AG10803 (cell line): Measurements from ENCODE around the gene SLC2A13.

ENCODE experiments used
- DNase-seq: peaks from one replicate; pipeline ENCODE4 v3.0.0; 2010; ENCODE audit warnings: low read depth
- H3K4me3 ChIP-seq: 2 replicates; pipeline ENCODE4 v1.5.1; 2011; ENCODE audit warnings: mild to moderate bottlenecking, low read length, control low read depth
- TF ChIP-seq, protein P1 (sequence below): conservative IDR thresholded peaks from 2 replicates; pipeline ENCODE4 v1.5.1; 2011; ENCODE audit warnings: mild to moderate bottlenecking, low read length, control low read depth, inconsistent platforms

Gene SLC2A13

DNA sequence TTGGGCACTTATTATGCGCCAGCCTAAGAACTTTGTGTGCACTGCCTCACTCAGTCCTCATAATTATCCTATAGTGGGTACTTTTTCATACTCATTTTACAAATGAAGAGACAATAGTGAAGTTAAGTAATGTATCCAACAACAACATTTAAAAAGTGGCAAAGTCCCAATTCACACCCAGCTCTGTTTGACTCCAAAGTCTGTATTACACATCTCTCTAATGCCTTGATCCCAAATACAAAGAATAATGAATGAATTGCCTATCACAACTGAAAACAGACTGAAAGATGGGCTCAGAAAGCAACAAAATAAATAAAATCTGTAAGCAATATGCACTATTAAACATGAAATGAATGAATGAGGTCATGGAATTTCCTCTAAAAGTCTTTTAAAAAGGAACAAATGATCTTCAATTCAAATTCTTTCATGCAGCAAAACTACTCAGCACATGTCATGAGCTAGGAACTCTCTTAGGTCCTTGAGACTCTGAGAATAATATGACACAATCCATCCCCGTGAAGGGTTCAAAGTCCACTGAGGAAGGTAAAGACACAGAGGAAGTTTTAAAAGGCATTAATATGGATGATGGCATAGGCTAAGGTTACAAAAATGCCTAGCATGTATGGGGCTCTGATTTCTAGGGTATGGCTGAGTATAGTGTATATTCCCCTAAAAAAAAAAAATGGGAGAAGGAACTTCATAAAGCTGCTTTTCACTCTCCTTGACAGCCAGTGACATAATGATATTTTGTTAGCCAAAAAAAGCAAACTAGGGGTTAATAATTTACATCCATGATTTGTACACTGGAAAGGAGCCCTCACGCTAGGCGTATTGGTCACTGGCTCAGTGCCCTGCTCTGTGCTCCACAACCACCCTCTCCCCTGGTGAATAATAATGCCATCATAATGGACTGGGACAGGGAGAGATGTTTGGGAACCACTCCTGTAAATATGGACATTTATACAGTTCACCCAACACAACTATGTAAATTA is 103.4 kb downstream of the SLC2A13 start:
- no peak for DNase-seq
- H3K4me3 ChIP-seq: no peak overlapping the region
- TF ChIP-seq, protein P1, sequence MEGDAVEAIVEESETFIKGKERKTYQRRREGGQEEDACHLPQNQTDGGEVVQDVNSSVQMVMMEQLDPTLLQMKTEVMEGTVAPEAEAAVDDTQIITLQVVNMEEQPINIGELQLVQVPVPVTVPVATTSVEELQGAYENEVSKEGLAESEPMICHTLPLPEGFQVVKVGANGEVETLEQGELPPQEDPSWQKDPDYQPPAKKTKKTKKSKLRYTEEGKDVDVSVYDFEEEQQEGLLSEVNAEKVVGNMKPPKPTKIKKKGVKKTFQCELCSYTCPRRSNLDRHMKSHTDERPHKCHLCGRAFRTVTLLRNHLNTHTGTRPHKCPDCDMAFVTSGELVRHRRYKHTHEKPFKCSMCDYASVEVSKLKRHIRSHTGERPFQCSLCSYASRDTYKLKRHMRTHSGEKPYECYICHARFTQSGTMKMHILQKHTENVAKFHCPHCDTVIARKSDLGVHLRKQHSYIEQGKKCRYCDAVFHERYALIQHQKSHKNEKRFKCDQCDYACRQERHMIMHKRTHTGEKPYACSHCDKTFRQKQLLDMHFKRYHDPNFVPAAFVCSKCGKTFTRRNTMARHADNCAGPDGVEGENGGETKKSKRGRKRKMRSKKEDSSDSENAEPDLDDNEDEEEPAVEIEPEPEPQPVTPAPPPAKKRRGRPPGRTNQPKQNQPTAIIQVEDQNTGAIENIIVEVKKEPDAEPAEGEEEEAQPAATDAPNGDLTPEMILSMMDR: no peak

DNA sequence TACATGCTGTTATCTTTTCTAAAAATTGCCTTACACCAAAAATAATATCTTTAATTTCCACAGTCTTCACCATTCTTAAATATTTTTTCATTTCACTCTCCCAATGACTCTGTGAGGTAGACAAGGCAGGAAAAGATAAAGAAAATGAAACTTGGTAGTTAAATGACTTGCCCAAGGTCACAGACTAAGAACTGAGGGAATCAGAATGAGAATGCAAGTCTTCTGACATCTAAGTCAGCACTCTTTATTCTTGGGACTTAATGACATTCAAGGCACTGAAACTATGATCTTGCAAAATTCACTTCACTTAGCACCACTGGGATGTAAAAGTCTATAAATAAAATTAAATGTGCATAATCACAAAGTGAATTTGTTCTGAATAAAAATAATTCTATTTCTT is 104.5 kb downstream of the SLC2A13 start:
- TF ChIP-seq, protein P1: no peak
- H3K4me3 ChIP-seq: no peak overlapping the region
- no peak for DNase-seq

DNA sequence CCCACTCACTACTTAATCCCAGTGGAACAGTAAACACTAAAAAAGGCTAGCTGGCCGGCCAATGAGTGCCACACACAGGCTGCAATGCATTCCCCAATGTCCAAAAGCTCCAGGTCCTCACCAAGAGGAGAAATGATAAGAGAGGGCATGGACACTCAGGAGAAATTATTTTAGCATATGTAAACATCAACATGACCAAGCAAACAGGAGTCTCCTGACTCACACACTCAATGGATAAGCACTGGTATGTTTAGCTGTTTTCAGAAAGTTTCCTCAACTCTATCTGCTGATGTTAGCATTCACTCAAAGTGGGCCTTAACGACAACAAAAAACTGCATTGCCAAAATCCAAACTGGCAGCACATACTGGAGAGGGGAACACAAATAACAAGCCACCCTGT is 105.0 kb downstream of the SLC2A13 start:
- TF ChIP-seq, protein P1: no peak

DNA sequence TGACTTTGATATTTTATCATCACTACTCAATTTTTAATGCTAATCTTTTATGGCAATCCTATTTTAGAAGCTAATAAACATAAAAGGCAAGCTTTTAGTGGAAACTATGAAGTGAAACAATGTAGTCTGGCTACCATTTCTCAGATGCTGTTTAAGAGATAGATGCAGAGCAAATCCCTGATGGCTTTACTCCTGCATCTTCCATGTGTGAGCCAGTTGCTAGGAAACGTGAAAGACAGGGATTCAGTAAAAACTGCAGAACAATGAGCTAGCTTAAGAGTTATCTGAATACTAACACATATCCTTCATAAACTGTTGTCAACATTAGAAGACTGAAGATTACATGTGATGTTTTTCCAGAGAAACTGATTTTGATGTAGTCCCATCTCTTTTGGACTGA is 112.6 kb downstream of the SLC2A13 start:
- TF ChIP-seq, protein P1: no peak
- H3K4me3 ChIP-seq: no peak overlapping the region
- DNase-seq: no peak

More for the DNA sequence above, 105.0 kb downstream of the SLC2A13 start:
- DNase-seq: no peak
- H3K4me3 ChIP-seq: no peak overlapping the region

DNA sequence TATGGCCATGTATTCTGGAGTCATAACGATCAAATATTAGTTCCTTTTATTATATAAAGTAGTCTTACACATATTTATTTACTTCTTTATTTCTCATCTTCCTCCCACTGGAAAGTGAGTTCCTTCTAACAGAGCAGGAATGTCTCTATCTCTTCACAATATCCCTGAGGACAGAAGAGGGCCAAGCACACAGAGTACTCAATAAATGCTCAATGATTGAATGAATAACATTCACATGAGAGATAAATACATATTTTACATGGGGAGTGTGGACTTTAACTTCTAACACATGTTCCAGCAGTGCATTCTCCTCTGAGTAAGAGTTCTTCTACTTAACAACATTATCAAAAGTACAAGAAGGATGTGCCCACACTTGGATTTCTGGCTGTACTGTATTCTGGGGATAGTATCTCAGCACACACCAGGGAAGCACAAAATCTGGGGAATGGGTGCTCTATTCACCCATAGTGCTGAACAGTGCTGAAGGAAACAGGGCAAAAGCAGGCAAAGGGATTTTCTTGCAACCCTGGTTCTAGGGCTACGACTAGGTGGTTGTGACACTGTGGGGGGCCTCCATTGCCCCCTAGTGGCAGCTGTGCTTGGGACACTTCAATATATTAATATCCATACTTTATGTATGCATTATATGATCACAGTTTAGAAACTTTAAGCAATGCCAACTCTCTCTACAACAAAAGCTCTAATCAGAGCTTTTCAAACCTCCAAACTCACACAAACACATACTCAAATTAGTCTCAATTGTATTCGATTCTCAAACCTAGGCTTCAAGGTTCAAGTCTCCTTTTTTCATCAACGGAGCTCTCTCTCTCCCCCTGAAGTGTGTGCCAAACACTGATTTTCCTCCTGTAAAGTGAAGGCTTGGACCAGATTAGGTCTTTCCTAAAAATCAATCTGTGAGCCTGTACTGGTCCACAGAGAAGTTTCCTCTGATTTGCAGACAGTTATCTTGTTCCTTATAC is 115.5 kb downstream of the SLC2A13 start:
- no peak overlapping the region for H3K4me3 ChIP-seq
- DNase-seq: peak; percentile 51
- TF ChIP-seq, protein P1: peak; percentile 88

DNA sequence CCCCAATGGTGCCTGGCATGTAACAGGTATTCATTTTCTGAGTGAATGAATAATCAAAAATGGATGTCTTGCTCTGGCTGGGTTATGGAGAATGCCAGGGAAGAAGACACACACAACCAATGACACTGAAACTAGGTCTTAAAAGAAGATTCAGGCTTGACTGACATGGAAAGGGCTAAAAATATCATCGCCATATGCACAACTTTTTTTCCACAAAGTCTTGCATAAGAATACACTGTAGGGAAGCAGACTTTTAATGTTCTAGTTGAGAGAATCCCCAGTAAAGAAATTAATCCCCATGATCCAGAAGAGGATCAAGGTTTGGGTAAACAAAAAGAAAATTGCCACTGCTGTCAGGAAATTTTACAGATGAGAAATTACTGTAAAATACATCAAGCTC is 116.4 kb downstream of the SLC2A13 start:
- DNase-seq: no peak
- H3K4me3 ChIP-seq: no peak overlapping the region
- TF ChIP-seq, protein P1: no peak
